ENCODE data around the gene CLEC20A.

DNA sequence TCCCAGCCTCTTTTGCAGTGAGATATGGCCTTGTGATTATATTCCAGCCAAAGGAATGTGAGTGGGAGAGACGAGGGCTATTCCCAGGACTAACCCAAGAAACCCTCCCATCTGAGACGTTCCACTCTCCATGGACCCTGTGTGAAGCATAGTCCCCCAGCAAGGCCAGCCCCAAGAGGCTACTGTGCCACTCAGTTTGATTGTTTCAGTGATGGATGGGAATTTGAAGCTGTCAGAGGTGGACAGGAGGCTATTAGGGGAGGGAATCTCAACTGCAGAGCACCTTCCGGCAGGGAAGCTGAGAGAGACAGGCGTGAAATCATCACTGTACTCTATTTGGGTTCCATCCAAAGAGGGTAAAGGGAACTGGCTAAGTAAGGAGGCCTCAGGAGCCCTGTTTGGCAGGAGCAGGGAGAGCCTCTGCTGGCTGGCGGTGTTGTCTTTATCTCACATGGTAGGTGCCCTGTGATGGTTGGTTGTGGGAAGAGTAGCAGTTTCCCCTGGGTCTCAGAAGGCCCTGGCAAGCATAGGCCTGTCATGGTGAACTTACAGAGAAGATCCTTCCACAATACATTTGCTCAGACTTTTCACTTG, 12.7 kb upstream of the CLEC20A start:
- no peak for TF ChIP-seq EZH2 (IDR thresholded peaks at IDR 0.05; ENCODE audit: low read length, unreplicated experiment)
- TF ChIP-seq EZH2phosphoT487 (IDR thresholded peaks at IDR 0.05; ENCODE audit: borderline replicate concordance, low read length), result no peak
- TF ChIP-seq, protein P1, sequence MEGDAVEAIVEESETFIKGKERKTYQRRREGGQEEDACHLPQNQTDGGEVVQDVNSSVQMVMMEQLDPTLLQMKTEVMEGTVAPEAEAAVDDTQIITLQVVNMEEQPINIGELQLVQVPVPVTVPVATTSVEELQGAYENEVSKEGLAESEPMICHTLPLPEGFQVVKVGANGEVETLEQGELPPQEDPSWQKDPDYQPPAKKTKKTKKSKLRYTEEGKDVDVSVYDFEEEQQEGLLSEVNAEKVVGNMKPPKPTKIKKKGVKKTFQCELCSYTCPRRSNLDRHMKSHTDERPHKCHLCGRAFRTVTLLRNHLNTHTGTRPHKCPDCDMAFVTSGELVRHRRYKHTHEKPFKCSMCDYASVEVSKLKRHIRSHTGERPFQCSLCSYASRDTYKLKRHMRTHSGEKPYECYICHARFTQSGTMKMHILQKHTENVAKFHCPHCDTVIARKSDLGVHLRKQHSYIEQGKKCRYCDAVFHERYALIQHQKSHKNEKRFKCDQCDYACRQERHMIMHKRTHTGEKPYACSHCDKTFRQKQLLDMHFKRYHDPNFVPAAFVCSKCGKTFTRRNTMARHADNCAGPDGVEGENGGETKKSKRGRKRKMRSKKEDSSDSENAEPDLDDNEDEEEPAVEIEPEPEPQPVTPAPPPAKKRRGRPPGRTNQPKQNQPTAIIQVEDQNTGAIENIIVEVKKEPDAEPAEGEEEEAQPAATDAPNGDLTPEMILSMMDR (conservative IDR thresholded peaks at IDR 0.05; ENCODE audit: low read depth, low read length), result no peak

Data from PC-3 (cell line).